DMS79 (cell line): ENCODE results near the gene RASSF8.

Experiments
- DNase-seq: peaks from one replicate; lab custom pipeline; 2025; lab: John Stamatoyannopoulos, UW

The RASSF8 gene

DNA sequence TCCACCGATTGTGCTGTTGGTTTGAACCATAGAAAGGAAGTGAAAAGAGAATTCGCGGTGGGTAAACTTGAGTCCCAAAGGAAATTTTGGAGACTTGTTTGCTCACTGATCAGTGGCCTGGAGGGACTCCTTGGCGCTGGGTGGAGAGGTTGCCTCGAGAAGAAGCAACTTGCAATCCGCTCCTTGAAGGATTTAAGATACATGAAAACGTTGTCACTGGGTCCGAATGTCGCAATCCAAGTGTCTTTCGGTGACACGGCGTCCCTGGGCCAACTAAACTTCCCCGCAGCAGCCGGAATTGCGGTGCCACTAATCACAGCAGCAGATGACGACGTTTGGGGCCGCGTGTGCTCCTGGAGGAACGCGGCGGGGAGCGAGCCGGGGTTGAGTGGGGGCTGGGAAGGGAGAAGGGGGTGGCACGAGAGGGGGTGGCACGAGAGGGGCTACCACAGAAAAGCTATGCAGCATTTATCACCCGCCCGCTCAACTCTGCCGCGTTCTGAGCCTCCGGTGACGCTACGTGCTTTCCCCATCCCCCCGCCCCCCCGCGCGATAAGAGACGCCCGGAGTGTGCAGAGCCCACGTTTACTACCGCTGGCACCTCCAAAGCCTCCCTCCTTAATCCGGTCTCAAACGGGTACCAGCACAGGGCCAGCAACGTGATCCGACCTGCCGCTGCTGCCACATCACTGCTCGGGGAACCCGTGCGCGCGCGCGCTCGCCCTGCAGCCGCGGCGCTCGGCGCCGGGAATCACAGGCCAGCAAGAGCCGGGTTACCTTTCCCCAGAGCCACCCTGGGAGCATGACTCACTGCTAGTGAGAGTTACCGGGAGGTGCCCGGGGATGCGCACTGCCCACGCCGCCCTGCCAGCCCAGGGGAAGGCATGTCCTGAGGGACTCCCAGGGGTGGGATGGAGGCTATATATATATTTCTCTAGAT is 167.2 kb downstream of the RASSF8 start:
- peak; percentile 5 for DNase-seq

GRCh38 chr12:26126340-26127284 is 168.1 kb downstream of the RASSF8 start:
- peak; percentile 39 for DNase-seq

- no peak for DNase-seq
These were observed 168.9 kb downstream of the RASSF8 start for GRCh38 chr12:26127404-26127803.

DNA sequence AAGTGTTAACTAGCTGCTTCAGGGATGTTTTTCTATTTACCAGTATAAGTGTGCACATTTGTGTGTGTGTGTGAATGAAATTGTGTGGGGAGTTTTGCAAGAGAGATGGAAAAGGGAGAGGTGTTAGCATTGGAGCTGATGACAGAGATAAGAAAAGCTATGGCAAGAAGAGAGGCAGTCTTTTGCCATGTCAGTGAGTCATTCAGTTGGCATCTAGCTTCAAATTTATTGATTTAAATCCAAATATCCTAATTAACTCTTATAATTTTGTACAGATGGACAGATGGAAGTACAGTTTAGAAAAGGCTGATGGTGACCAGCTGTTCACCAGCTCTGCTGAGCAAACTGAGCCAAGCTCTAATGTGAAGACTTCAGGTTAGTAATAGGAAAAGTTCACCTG is 169.7 kb downstream of the RASSF8 start:
- no peak for DNase-seq
